MM.1S (cell line): ENCODE data around the gene ZBTB38.

Experiments used
- DNase-seq: peaks from one replicate; pipeline ENCODE4 v3.0.0-alpha.2; 2015
- H2AFZ ChIP-seq: fragments of 300-600 bp; sonication (generic); 2 replicates; pipeline ENCODE4 v1.6.0; 2016; ENCODE audit warnings: antibody characterized with exemption, low read length
- H3F3A ChIP-seq: fragments of 300-600 bp; sonication (generic); 2 replicates; pipeline ENCODE4 v1.6.1; 2016; ENCODE audit warnings: mild to moderate bottlenecking, antibody characterized with exemption, low read length, moderate library complexity, mixed read lengths; ENCODE audit not compliant: insufficient read depth
- H3K27ac ChIP-seq: fragments of 300-600 bp; sonication (generic); 2 replicates; pipeline ENCODE4 v1.5.1; 2016; ENCODE audit warnings: mild to moderate bottlenecking, low read length
- H3K27me3 ChIP-seq: fragments of 300-600 bp; sonication (generic); replicated peaks from 2 replicates; pipeline ENCODE4 v1.6.0; 2016; ENCODE audit warnings: low read length; ENCODE audit not compliant: insufficient read depth
- H3K36me3 ChIP-seq: fragments of 300-600 bp; sonication (generic); replicated peaks from 2 replicates; pipeline ENCODE4 v1.6.1; 2016; ENCODE audit warnings: mild to moderate bottlenecking, low read length, mixed read lengths; ENCODE audit not compliant: insufficient read depth
- H3K4me1 ChIP-seq: fragments of 300-600 bp; sonication (generic); 2 replicates; pipeline ENCODE4 v1.6.1; 2016; ENCODE audit warnings: low read length, mixed read lengths
- H3K4me2 ChIP-seq: fragments of 300-600 bp; sonication (generic); 2 replicates; pipeline ENCODE4 v1.6.0; 2016; ENCODE audit warnings: low read depth, low read length
- H3K4me3 ChIP-seq: fragments of 300-600 bp; sonication (generic); 2 replicates; pipeline ENCODE4 v1.5.1; 2016; ENCODE audit warnings: low read length, mixed read lengths
- H3K79me2 ChIP-seq: fragments of 300-600 bp; sonication (generic); 2 replicates; pipeline ENCODE4 v1.6.1; 2016; ENCODE audit warnings: mixed run types, low read length, mixed read lengths
- H3K9ac ChIP-seq: fragments of 300-600 bp; sonication (generic); 2 replicates; pipeline ENCODE4 v1.6.1; 2016; ENCODE audit warnings: low read length, mixed read lengths
- H3K9me2 ChIP-seq: fragments of 300-600 bp; sonication (generic); replicated peaks from 2 replicates; pipeline ENCODE4 v1.6.1; 2016; ENCODE audit warnings: mild to moderate bottlenecking, low read length, mixed read lengths; ENCODE audit not compliant: insufficient read depth
- H3K9me3 ChIP-seq: fragments of 300-600 bp; sonication (generic); replicated peaks from 2 replicates; pipeline ENCODE4 v1.6.1; 2016; ENCODE audit warnings: mild to moderate bottlenecking, low read length, mixed read lengths; ENCODE audit not compliant: insufficient read depth
- H4K20me1 ChIP-seq: fragments of 300-600 bp; sonication (generic); 2 replicates; pipeline ENCODE4 v1.6.1; 2016; ENCODE audit warnings: mild to moderate bottlenecking, low read length, moderate library complexity, mixed read lengths; ENCODE audit not compliant: insufficient read depth
- CTCF ChIP-seq: fragments of 300-600 bp; sonication (generic); IDR thresholded peaks from 2 replicates; pipeline ENCODE4 v1.5.1; 2016; ENCODE audit warnings: antibody characterized with exemption, low read length, mixed read lengths
- EZH2 ChIP-seq: fragments of 300-600 bp; sonication (generic); optimal IDR thresholded peaks from 2 replicates; pipeline ENCODE3; 2017; ENCODE audit warnings: low read depth, mild to moderate bottlenecking, antibody characterized with exemption, low read length, mixed read lengths
- EZH2phosphoT487 ChIP-seq: fragments of 300-600 bp; sonication (generic); IDR thresholded peaks from 2 replicates; pipeline ENCODE4 v1.6.1; 2018; ENCODE audit warnings: antibody characterized with exemption, low read length

Gene ZBTB38

GRCh38 chr3:141365201-141365600 lies 3.1 kb upstream of the ZBTB38 start:
- Histone ChIP-seq H3K9ac (no peak overlapping the region), H3K4me3 (no peak overlapping the region), H3K79me2 (peaks cover 42% of the 10 kb centered on the region), H3K36me3 (no peaks in the 10 kb centered on the region), H3K4me2 (no peak overlapping the region), H3K9me2 (no peaks in the 10 kb centered on the region), H3K27ac (no peak overlapping the region), H2AFZ (no peak overlapping the region), H3K9me3 (no peaks in the 10 kb centered on the region), H3K27me3 (no peaks in the 10 kb centered on the region), H4K20me1 (no peaks in the 10 kb centered on the region), H3K4me1 (peaks cover 53% of the 10 kb centered on the region), H3F3A (peaks cover 29% of the 10 kb centered on the region)
- no peak for TF ChIP-seq EZH2
- TF ChIP-seq CTCF = no peak
- no peak for TF ChIP-seq EZH2phosphoT487
- DNase-seq = no peak

GRCh38 chr3:141366285-141367037 lies 1.8 kb upstream of the ZBTB38 start:
- H3K36me3 ChIP-seq = no peaks in the 10 kb centered on the region
- H3F3A ChIP-seq = peaks cover 24% of the 10 kb centered on the region
- no peaks in the 10 kb centered on the region for H3K9me3 ChIP-seq
- H3K4me1 ChIP-seq = peaks cover 52% of the 10 kb centered on the region
- H3K27me3 ChIP-seq = no peaks in the 10 kb centered on the region
- no peak overlapping the region; the same call in 1 of the 2 replicates for H3K9ac ChIP-seq
- peaks cover 39% of the 10 kb centered on the region for H3K79me2 ChIP-seq
- H2AFZ ChIP-seq = no peak overlapping the region
- TF ChIP-seq EZH2 (no peak), EZH2phosphoT487 (no peak), CTCF (no peak)
- H3K27ac ChIP-seq = no peak overlapping the region; the same call in 1 of the 2 replicates
- H4K20me1 ChIP-seq = no peaks in the 10 kb centered on the region
- no peak overlapping the region for H3K4me3 ChIP-seq
- no peak overlapping the region for H3K4me2 ChIP-seq
- DNase-seq = peak; percentile 4
- no peaks in the 10 kb centered on the region for H3K9me2 ChIP-seq

GRCh38 chr3:141367038-141367730 lies 1.1 kb upstream of the ZBTB38 start:
- H3K4me1 ChIP-seq = peaks cover 52% of the 10 kb centered on the region
- no peak overlapping the region for H3K27ac ChIP-seq
- H3K79me2 ChIP-seq = peaks cover 40% of the 10 kb centered on the region
- H3K9me2 ChIP-seq = no peaks in the 10 kb centered on the region
- TF ChIP-seq EZH2 (no peak), CTCF (no peak), EZH2phosphoT487 (no peak)
- no peaks in the 10 kb centered on the region for H3K36me3 ChIP-seq
- H3K9ac ChIP-seq = no peak overlapping the region
- no peak for DNase-seq
- H3F3A ChIP-seq = peaks cover 23% of the 10 kb centered on the region
- no peak overlapping the region for H3K4me3 ChIP-seq
- H3K4me2 ChIP-seq = no peak overlapping the region
- no peaks in the 10 kb centered on the region for H4K20me1 ChIP-seq
- H3K27me3 ChIP-seq = no peaks in the 10 kb centered on the region
- no peaks in the 10 kb centered on the region for H3K9me3 ChIP-seq
- H2AFZ ChIP-seq = no peak overlapping the region
